ENCODE measurements around the gene PIP5K1B.

GRCh38 chr9:68947015-68947414 lies 242.0 kb downstream of the PIP5K1B start:
- TF ChIP-seq CTCF (IDR thresholded peaks at IDR 0.05) (no peak), EP300 (IDR thresholded peaks at IDR 0.05) (no peak)
